ENCODE data around the gene MYCBPAP. TPM values are rescaled to one million over a fixed set of nuclear protein-coding genes. Genes with fewer than 3 reads are reported as not detected.
A peak's percentile ranks its signal among the peaks of the same experiment; 100 is the strongest.

MYCBPAP gene
- polyA plus RNA-seq, 2 of the 4 experiments (the other 2 are of a cell fraction), result 0.93 to 2.5 TPM

DNA sequence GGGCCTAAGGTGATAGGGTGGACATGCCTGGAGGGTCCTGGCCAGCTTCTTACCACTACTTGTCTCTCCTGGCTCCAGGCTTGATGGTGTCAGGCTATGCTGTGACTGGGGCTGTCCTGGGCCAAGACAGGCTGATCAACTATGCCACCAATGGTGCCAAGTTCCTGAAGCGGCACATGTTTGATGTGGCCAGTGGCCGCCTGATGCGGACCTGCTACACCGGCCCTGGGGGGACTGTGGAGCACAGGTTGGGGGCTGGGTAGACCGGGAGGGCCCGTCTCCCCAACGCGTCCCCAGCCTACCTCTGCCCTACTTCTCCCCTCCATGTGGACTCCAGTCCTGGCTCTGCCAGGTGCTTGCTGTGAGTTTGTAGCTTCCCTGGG is 43.2 kb downstream of the MYCBPAP start:
- ATAC-seq, result no peak
- POLR2A ChIA-PET, result interaction anchor here (0.7 to 3.1 kb wide), 14 partner anchors 9 to 168 kb away, joined by 3 to 22 read pairs (median 8); partner anchors contain the start of genes CACNA1G and LUC7L3
- no peak for DNase-seq (ENCODE audit: low read depth in 1 of 2, low spot score in 1 of 2)
- CTCF ChIA-PET, result interaction anchor here (0.6 to 23.7 kb wide), 61 partner anchors 10 to 409 kb away, joined by 3 to 753 read pairs (median 6); partner anchors contain the start of genes ABCC3, ANKRD40, ANKRD40CL and CACNA1G
- H3K27ac ChIP-seq, result peak overlapping the region; percentile 41 to 95
- no peak overlapping the region for H3K4me2 ChIP-seq
- H3K9me3 ChIP-seq, result no peaks in the 10 kb centered on the region
- TF ChIP-seq RNF2 (IDR thresholded peaks at IDR 0.05; ENCODE audit: borderline replicate concordance, low read depth), result no peak
- TF ChIP-seq, protein P1, sequence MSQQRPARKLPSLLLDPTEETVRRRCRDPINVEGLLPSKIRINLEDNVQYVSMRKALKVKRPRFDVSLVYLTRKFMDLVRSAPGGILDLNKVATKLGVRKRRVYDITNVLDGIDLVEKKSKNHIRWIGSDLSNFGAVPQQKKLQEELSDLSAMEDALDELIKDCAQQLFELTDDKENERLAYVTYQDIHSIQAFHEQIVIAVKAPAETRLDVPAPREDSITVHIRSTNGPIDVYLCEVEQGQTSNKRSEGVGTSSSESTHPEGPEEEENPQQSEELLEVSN (IDR thresholded peaks at IDR 0.05; ENCODE audit: borderline replicate concordance, low read depth), result no peak
- TF ChIP-seq JUN (IDR thresholded peaks at IDR 0.05), result 0 out of 5 replicates have a peak, but pooled peaks of 1 of the 2 experiments have one; percentile 3
- peaks cover 33% of the 10 kb centered on the region for H3K4me1 ChIP-seq
- WGBS (ENCODE audit: missing lambda C conversion rate), result 95% methylated on average over 8 of the region's 8 CpGs
- no peak for FAIRE-seq
- H3K4me3 ChIP-seq, result no peak overlapping the region

DNA sequence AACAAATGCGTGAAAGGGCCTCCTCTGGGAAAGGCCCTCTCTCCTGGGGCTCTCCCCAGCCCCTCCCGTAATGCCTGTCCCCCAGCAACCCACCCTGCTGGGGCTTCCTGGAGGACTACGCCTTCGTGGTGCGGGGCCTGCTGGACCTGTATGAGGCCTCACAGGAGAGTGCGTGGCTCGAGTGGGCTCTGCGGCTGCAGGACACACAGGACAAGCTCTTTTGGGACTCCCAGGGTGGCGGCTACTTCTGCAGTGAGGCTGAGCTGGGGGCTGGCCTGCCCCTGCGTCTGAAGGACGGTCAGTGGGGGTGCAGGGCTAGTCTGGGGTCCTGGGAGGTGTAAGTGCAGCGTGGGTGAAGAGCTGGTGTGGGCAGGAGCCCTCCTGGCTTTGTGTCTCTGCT is 43.6 kb downstream of the MYCBPAP start:
- no peak overlapping the region for H3K4me3 ChIP-seq
- no peaks in the 10 kb centered on the region for H3K9me3 ChIP-seq
- H3K27ac ChIP-seq, result peak overlapping the region in 1 of 2 experiments; percentile 95; a peak in 3 of 6 replicates
- no peak overlapping the region for H3K4me2 ChIP-seq
- no peak for FAIRE-seq
- no peak for ATAC-seq
- WGBS (ENCODE audit: missing lambda C conversion rate), result 94% methylated on average over 11 of the region's 12 CpGs
- ChIA-PET CTCF (interaction anchor here (0.6 to 23.7 kb wide), 21 partner anchors 10 to 301 kb away, joined by 3 to 753 read pairs (median 14); partner anchors contain the start of genes ABCC3, ANKRD40, CACNA1G and RSAD1), POLR2A (interaction anchor here (1.9 kb wide), 1 partner anchor 167 kb away, joined by 12 read pairs; the partner anchor contains the start of gene LUC7L3)
- no peak for DNase-seq (ENCODE audit: low read depth in 1 of 2, low spot score in 1 of 2)
- TF ChIP-seq RCOR1 (IDR thresholded peaks at IDR 0.05; ENCODE audit: low read depth, low read length), result no peak
- no peak for TF ChIP-seq ZSCAN20 (CRISPR knock-in tag; IDR thresholded peaks at IDR 0.05)
- TF ChIP-seq RARB (CRISPR knock-in tag; IDR thresholded peaks at IDR 0.05), result no peak
- no peak for TF ChIP-seq CBX2 (IDR thresholded peaks at IDR 0.05; ENCODE audit: borderline replicate concordance, low read depth)
- no peak for TF ChIP-seq EHF (CRISPR knock-in tag; IDR thresholded peaks at IDR 0.05)
- TF ChIP-seq JUN (IDR thresholded peaks at IDR 0.05), result 0 out of 5 replicates have a peak, but pooled peaks of 1 of the 2 experiments have one; percentile 1
- peaks cover 30% of the 10 kb centered on the region for H3K4me1 ChIP-seq

DNA sequence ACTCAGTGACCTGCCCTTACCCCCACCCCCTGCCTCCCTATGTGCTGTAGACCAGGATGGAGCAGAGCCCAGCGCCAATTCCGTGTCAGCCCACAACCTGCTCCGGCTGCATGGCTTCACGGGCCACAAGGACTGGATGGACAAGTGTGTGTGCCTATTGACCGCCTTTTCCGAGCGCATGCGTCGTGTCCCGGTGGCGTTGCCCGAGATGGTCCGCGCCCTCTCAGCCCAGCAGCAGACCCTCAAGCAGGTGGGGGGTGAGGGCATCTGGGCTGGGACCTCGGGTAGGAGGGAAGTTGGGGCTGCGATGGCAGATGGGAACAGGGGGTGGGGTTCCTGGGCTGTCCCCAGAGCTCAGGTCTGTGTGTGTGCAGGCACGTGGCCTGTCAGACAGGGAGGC is 46.0 kb downstream of the MYCBPAP start:
- ATAC-seq (no peak), DNase-seq (ENCODE audit: low read depth in 1 of 2, low spot score in 1 of 2) (no peak), FAIRE-seq (no peak)
- CTCF ChIA-PET, result interaction anchor here (0.6 to 23.7 kb wide), 5 partner anchors 72 to 142 kb away, joined by 3 to 753 read pairs (median 3); partner anchors contain the start of gene ANKRD40
- no peak overlapping the region for H3K4me3 ChIP-seq
- WGBS (ENCODE audit: missing lambda C conversion rate), result 93% methylated on average over 17 of the region's 17 CpGs
- no peak overlapping the region for H3K27ac ChIP-seq
- H3K9me3 ChIP-seq, result no peaks in the 10 kb centered on the region
- POLR2A ChIA-PET, result no interaction called here
- TF ChIP-seq USF2 (IDR thresholded peaks at IDR 0.05) (no peak), SREBF2 (IDR thresholded peaks at IDR 0.05) (no peak), POLR2A (IDR thresholded peaks at IDR 0.05; ENCODE audit: low read length) (no peak), FOSB (CRISPR knock-in tag; IDR thresholded peaks at IDR 0.05) (no peak)
- TF ChIP-seq, protein P1 (IDR thresholded peaks at IDR 0.05; ENCODE audit: borderline replicate concordance, low read depth), result no peak
- no peak overlapping the region for H3K4me2 ChIP-seq
- peaks cover 13% of the 10 kb centered on the region; the same call in 2 of the 3 replicates for H3K4me1 ChIP-seq

- ATAC-seq (no peak), FAIRE-seq (no peak), DNase-seq (ENCODE audit: low read depth in 1 of 2, low spot score in 1 of 2) (no peak)
- no peak overlapping the region for H3K27ac ChIP-seq
- peaks cover 8% of the 10 kb centered on the region; the same call in 2 of the 3 replicates for H3K4me1 ChIP-seq
- no peak for TF ChIP-seq NPAS2 (CRISPR knock-in tag; IDR thresholded peaks at IDR 0.05; ENCODE audit: borderline replicate concordance)
- no peak for TF ChIP-seq ELK1 (IDR thresholded peaks at IDR 0.05; ENCODE audit: low read depth, low read length)
- no peak for TF ChIP-seq FOSB (CRISPR knock-in tag; IDR thresholded peaks at IDR 0.05)
- TF ChIP-seq MAFK (IDR thresholded peaks at IDR 0.05; ENCODE audit: partially characterized antibody), result no peak
- TF ChIP-seq PHF8 (IDR thresholded peaks at IDR 0.05; ENCODE audit: borderline replicate concordance, low read depth), result no peak
- no peak for TF ChIP-seq POLR2A (IDR thresholded peaks at IDR 0.05; ENCODE audit: low read length)
- TF ChIP-seq RFX5 (IDR thresholded peaks at IDR 0.05), result no peak
- TF ChIP-seq CHD2 (IDR thresholded peaks at IDR 0.05; ENCODE audit: low read length, partially characterized antibody), result no peak
- TF ChIP-seq RAD21 (conservative IDR thresholded peaks at IDR 0.05 in 1 of 2, IDR thresholded peaks at IDR 0.05 in 1 of 2), result no peak
- no peak for TF ChIP-seq CHD4 (IDR thresholded peaks at IDR 0.05; ENCODE audit: borderline replicate concordance)
- TF ChIP-seq CBX8 (IDR thresholded peaks at IDR 0.05), result no peak
- TF ChIP-seq EHF (CRISPR knock-in tag; IDR thresholded peaks at IDR 0.05), result no peak
- no peak for TF ChIP-seq CEBPB (IDR thresholded peaks at IDR 0.05)
- no peak for TF ChIP-seq NFE2L2 (conservative IDR thresholded peaks at IDR 0.05; ENCODE audit: low read length)
- ChIA-PET POLR2A (interaction anchor here (1.0 kb wide), 1 partner anchor 81 kb away, joined by 3 read pairs; no protein-coding TSS in a partner anchor), CTCF (interaction anchor here (0.7 to 23.7 kb wide), 7 partner anchors 9 to 404 kb away, joined by 3 to 753 read pairs (median 10); partner anchors contain the start of genes ANKRD40 and SPATA20)
- 79% methylated on average over 5 of the region's 5 CpGs for WGBS (ENCODE audit: missing lambda C conversion rate)
- H3K4me3 ChIP-seq, result no peak overlapping the region
- H3K4me2 ChIP-seq, result no peak overlapping the region
- H3K9me3 ChIP-seq, result no peaks in the 10 kb centered on the region
These were observed 48.6 kb downstream of the MYCBPAP start for GRCh38 chr17:50556803-50557202.

All from A549 (cell line).